ENCODE measurements around the gene CLINT1.

DNA sequence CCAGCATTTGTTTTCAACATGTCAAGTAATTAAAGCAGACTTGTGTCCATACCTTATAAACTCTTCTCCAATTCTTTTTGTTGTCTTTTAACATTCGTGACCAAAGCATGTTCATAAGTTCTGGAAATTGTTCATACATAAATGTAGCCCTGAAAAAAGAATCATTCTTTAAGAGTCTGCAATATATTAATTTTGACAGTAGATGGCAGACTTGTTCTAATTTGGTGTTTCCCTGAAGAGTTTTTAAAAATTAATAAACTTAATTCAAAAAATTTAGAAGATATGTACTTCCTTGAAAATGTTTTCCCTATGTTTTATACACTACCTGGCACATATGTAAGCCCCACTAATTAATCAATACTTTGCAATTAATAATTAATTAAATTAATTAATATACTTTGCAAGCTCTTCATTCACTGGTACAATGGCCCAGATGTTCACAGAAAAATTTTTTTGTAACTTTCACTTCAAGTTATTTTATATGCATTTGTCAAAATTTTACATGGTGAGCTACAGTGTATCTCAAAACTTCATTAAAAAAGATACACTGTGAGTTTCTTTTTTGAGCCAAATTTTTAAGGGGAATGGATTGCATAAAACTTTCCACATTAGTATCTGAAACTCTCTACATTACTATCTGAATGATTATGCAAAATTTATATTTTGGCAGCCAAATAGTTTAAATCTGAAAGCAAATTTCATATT is 42.1 kb downstream of the CLINT1 start:
- TF ChIP-seq, protein P1, sequence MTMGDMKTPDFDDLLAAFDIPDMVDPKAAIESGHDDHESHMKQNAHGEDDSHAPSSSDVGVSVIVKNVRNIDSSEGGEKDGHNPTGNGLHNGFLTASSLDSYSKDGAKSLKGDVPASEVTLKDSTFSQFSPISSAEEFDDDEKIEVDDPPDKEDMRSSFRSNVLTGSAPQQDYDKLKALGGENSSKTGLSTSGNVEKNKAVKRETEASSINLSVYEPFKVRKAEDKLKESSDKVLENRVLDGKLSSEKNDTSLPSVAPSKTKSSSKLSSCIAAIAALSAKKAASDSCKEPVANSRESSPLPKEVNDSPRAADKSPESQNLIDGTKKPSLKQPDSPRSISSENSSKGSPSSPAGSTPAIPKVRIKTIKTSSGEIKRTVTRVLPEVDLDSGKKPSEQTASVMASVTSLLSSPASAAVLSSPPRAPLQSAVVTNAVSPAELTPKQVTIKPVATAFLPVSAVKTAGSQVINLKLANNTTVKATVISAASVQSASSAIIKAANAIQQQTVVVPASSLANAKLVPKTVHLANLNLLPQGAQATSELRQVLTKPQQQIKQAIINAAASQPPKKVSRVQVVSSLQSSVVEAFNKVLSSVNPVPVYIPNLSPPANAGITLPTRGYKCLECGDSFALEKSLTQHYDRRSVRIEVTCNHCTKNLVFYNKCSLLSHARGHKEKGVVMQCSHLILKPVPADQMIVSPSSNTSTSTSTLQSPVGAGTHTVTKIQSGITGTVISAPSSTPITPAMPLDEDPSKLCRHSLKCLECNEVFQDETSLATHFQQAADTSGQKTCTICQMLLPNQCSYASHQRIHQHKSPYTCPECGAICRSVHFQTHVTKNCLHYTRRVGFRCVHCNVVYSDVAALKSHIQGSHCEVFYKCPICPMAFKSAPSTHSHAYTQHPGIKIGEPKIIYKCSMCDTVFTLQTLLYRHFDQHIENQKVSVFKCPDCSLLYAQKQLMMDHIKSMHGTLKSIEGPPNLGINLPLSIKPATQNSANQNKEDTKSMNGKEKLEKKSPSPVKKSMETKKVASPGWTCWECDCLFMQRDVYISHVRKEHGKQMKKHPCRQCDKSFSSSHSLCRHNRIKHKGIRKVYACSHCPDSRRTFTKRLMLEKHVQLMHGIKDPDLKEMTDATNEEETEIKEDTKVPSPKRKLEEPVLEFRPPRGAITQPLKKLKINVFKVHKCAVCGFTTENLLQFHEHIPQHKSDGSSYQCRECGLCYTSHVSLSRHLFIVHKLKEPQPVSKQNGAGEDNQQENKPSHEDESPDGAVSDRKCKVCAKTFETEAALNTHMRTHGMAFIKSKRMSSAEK (CRISPR knock-in tag; IDR thresholded peaks at IDR 0.05; ENCODE audit: borderline replicate concordance), result no peak
- TF ChIP-seq, protein P2, sequence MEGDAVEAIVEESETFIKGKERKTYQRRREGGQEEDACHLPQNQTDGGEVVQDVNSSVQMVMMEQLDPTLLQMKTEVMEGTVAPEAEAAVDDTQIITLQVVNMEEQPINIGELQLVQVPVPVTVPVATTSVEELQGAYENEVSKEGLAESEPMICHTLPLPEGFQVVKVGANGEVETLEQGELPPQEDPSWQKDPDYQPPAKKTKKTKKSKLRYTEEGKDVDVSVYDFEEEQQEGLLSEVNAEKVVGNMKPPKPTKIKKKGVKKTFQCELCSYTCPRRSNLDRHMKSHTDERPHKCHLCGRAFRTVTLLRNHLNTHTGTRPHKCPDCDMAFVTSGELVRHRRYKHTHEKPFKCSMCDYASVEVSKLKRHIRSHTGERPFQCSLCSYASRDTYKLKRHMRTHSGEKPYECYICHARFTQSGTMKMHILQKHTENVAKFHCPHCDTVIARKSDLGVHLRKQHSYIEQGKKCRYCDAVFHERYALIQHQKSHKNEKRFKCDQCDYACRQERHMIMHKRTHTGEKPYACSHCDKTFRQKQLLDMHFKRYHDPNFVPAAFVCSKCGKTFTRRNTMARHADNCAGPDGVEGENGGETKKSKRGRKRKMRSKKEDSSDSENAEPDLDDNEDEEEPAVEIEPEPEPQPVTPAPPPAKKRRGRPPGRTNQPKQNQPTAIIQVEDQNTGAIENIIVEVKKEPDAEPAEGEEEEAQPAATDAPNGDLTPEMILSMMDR (IDR thresholded peaks at IDR 0.05), result no peak; the same call in 1 of the 2 replicates
- TF ChIP-seq, protein P3, sequence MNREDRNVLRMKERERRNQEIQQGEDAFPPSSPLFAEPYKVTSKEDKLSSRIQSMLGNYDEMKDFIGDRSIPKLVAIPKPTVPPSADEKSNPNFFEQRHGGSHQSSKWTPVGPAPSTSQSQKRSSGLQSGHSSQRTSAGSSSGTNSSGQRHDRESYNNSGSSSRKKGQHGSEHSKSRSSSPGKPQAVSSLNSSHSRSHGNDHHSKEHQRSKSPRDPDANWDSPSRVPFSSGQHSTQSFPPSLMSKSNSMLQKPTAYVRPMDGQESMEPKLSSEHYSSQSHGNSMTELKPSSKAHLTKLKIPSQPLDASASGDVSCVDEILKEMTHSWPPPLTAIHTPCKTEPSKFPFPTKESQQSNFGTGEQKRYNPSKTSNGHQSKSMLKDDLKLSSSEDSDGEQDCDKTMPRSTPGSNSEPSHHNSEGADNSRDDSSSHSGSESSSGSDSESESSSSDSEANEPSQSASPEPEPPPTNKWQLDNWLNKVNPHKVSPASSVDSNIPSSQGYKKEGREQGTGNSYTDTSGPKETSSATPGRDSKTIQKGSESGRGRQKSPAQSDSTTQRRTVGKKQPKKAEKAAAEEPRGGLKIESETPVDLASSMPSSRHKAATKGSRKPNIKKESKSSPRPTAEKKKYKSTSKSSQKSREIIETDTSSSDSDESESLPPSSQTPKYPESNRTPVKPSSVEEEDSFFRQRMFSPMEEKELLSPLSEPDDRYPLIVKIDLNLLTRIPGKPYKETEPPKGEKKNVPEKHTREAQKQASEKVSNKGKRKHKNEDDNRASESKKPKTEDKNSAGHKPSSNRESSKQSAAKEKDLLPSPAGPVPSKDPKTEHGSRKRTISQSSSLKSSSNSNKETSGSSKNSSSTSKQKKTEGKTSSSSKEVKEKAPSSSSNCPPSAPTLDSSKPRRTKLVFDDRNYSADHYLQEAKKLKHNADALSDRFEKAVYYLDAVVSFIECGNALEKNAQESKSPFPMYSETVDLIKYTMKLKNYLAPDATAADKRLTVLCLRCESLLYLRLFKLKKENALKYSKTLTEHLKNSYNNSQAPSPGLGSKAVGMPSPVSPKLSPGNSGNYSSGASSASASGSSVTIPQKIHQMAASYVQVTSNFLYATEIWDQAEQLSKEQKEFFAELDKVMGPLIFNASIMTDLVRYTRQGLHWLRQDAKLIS (CRISPR knock-in tag; IDR thresholded peaks at IDR 0.05; ENCODE audit: borderline replicate concordance), result no peak

All from WTC11 (cell line).